ENCODE measurements around the gene SLC15A1. TPM values are rescaled to one million over a fixed set of nuclear protein-coding genes. Genes with fewer than 3 reads are reported as not detected.

Gene SLC15A1
- total RNA-seq, 4 donors from 2014 or later: 0.97 to 2.1 TPM; not detected in 2

- no peak for DNase-seq
- TF ChIP-seq CTCF (IDR thresholded peaks at IDR 0.05) (no peak), POLR2A (IDR thresholded peaks at IDR 0.05) (no peak)
- no peaks in the 10 kb centered on the region for H3K36me3 ChIP-seq
Measured at GRCh38 chr13:98719527-98720250, 32.8 kb downstream of the SLC15A1 start.

GRCh38 chr13:98717891-98718290 is 34.6 kb downstream of the SLC15A1 start:
- H3K36me3 ChIP-seq: no peaks in the 10 kb centered on the region
- no peaks in the 10 kb centered on the region for H3K4me1 ChIP-seq
- no peaks in the 10 kb centered on the region for H3K9me3 ChIP-seq
- H3K27me3 ChIP-seq: no peaks in the 10 kb centered on the region
- intact Hi-C loops (cut with DNase I; ENCODE audit: low total_unique reads): no loop called here
- H3K27ac ChIP-seq: no peak overlapping the region
- no peak overlapping the region for H3K4me3 ChIP-seq
- no peak for DNase-seq
- TF ChIP-seq POLR2A (IDR thresholded peaks at IDR 0.05): no peak
- no peak for TF ChIP-seq CTCF (IDR thresholded peaks at IDR 0.05)

More at GRCh38 chr13:98719527-98720250, 32.8 kb downstream of the SLC15A1 start:
- no peaks in the 10 kb centered on the region for H3K9me3 ChIP-seq
- no peaks in the 10 kb centered on the region for H3K4me1 ChIP-seq
- H3K4me3 ChIP-seq: no peak overlapping the region
- intact Hi-C loops (cut with DNase I; ENCODE audit: low total_unique reads): no loop called here
- H3K27ac ChIP-seq: no peak overlapping the region
- no peaks in the 10 kb centered on the region for H3K27me3 ChIP-seq

GRCh38 chr13:98717256-98717655 is 35.2 kb downstream of the SLC15A1 start:
- TF ChIP-seq POLR2A (IDR thresholded peaks at IDR 0.05) (no peak), CTCF (IDR thresholded peaks at IDR 0.05) (no peak)
- Histone ChIP-seq H3K9me3 (no peaks in the 10 kb centered on the region), H3K27me3 (no peaks in the 10 kb centered on the region), H3K27ac (no peak overlapping the region), H3K4me1 (no peaks in the 10 kb centered on the region), H3K36me3 (no peaks in the 10 kb centered on the region), H3K4me3 (no peak overlapping the region)
- intact Hi-C loops (cut with DNase I; ENCODE audit: low total_unique reads): no loop called here
- DNase-seq: no peak

GRCh38 chr13:98710521-98710920 is 42.0 kb downstream of the SLC15A1 start:
- TF ChIP-seq CTCF (IDR thresholded peaks at IDR 0.05) (no peak), POLR2A (IDR thresholded peaks at IDR 0.05) (no peak)

GRCh38 chr13:98707281-98707999 is 45.0 kb downstream of the SLC15A1 start:
- Histone ChIP-seq H3K27ac (no peak overlapping the region), H3K9me3 (no peaks in the 10 kb centered on the region), H3K27me3 (no peaks in the 10 kb centered on the region), H3K36me3 (no peaks in the 10 kb centered on the region), H3K4me3 (no peak overlapping the region), H3K4me1 (no peaks in the 10 kb centered on the region)
- intact Hi-C loops (cut with DNase I; ENCODE audit: low total_unique reads): no loop called here
- DNase-seq: no peak
- TF ChIP-seq POLR2A (IDR thresholded peaks at IDR 0.05) (no peak), CTCF (IDR thresholded peaks at IDR 0.05) (no peak)

More at GRCh38 chr13:98710521-98710920, 42.0 kb downstream of the SLC15A1 start:
- Histone ChIP-seq H3K9me3 (no peaks in the 10 kb centered on the region), H3K27ac (no peak overlapping the region), H3K36me3 (no peaks in the 10 kb centered on the region), H3K4me1 (no peaks in the 10 kb centered on the region), H3K4me3 (no peak overlapping the region), H3K27me3 (no peaks in the 10 kb centered on the region)
- DNase-seq: no peak
- intact Hi-C loops (cut with DNase I; ENCODE audit: low total_unique reads): no loop called here

All from uterus (tissue), 4 donors.